ENCODE data around the gene CHTF18. TPM values are rescaled to one million over a fixed set of nuclear protein-coding genes. Genes with fewer than 3 reads are reported as not detected.

Gene CHTF18
- 49.8 TPM for total RNA-seq

GRCh38 chr16:788399-789126, at the start of gene CHTF18:
Gene CHTF18, plus strand, starts transcription at chr16:788620. Its CDS starts 65 bp downstream, at chr16:788685.

GRCh38 chr16:740764-741505, 47.5 kb upstream of the CHTF18 start, which contains the start of gene CIAO3:
Gene CIAO3, minus strand, starts transcription at chr16:740997. Its CDS starts 12 bp downstream, at chr16:740985.

GRCh38 chr16:760545-761343, 27.7 kb upstream of the CHTF18 start, which contains the start of gene MSLN:
Gene MSLN, plus strand, starts transcription at chr16:760734. Its CDS starts 1,947 bp downstream, at chr16:762681.

GRCh38 chr16:787978-788398, 432 bp upstream of the CHTF18 start, which contains the start of gene RPUSD1:
Gene RPUSD1, minus strand, starts transcription at chr16:788381. Its CDS starts 644 bp downstream, at chr16:787737.

GRCh38 chr16:799948-800833, 11.8 kb downstream of the CHTF18 start, which contains the start of gene GNG13:
Gene GNG13, minus strand, starts transcription at chr16:800734. Its CDS starts 1,657 bp downstream, at chr16:799077.

Other genes with a start within 250 kb of the CHTF18 start
- 2.0 TPM for gene PRR35, start 228.2 kb upstream of the CHTF18 start, total RNA-seq
- 0.66 TPM for gene NHLRC4, start 221.6 kb upstream of the CHTF18 start, total RNA-seq
- gene PIGQ, start 218.7 kb upstream of the CHTF18 start, total RNA-seq = 36.3 TPM
- gene RAB40C, start 198.6 kb upstream of the CHTF18 start, total RNA-seq = 18.9 TPM
- gene WFIKKN1, start 157.6 kb upstream of the CHTF18 start, total RNA-seq = 0.71 TPM
- gene METTL26, start 152.3 kb upstream of the CHTF18 start, total RNA-seq = 54.3 TPM
- gene MCRIP2, start 146.8 kb upstream of the CHTF18 start, total RNA-seq = 8.7 TPM
- gene WDR90, start 139.3 kb upstream of the CHTF18 start, total RNA-seq = 33.2 TPM
- 56.3 TPM for gene RHOT2, start 120.5 kb upstream of the CHTF18 start, total RNA-seq
- 4.3 TPM for gene RHBDL1, start 112.9 kb upstream of the CHTF18 start, total RNA-seq
- 55.4 TPM for gene STUB1, start 108.2 kb upstream of the CHTF18 start, total RNA-seq
- gene JMJD8, start 104.3 kb upstream of the CHTF18 start, total RNA-seq = 43.3 TPM
- 8.1 TPM for gene WDR24, start 98.2 kb upstream of the CHTF18 start, total RNA-seq
- gene FBXL16, start 82.8 kb upstream of the CHTF18 start, total RNA-seq = 5.8 TPM
- 41.1 TPM for gene METRN, start 73.5 kb upstream of the CHTF18 start, total RNA-seq
- 25.7 TPM for gene ANTKMT, start 67.5 kb upstream of the CHTF18 start, total RNA-seq
- gene CCDC78, start 62.2 kb upstream of the CHTF18 start, total RNA-seq = 1.0 TPM
- 4.0 TPM for gene HAGHL, start 61.5 kb upstream of the CHTF18 start, total RNA-seq
- 42.7 TPM for gene CIAO3, start 47.6 kb upstream of the CHTF18 start, total RNA-seq
- gene MSLN, start 27.9 kb upstream of the CHTF18 start, total RNA-seq = 19.4 TPM
- 19.1 TPM for gene RPUSD1, start 239 bp upstream of the CHTF18 start, total RNA-seq
- gene GNG13, start 12.1 kb downstream of the CHTF18 start, total RNA-seq = 3.8 TPM
- 50.5 TPM for gene LMF1, start 182.4 kb downstream of the CHTF18 start, total RNA-seq
- 58.4 TPM for gene SOX8, start 193.2 kb downstream of the CHTF18 start, total RNA-seq